ENCODE measurements around the gene NFATC2. TPM values are rescaled to one million over a fixed set of nuclear protein-coding genes. Genes with fewer than 3 reads are reported as not detected.

NFATC2 gene
- total and polyA plus RNA-seq, 2 of the 8 experiments (the other 6 are each of a cell fraction or from before 2014, with no cell fraction given) = 0.27 to 0.91 TPM

GRCh38 chr20:51500936-51501335, 41.6 kb downstream of the NFATC2 start (continued):
- TF ChIP-seq SP4 (IDR thresholded peaks at IDR 0.05; ENCODE audit: low read length) = no peak
- TF ChIP-seq RFX5 (IDR thresholded peaks at IDR 0.05; ENCODE audit: borderline replicate concordance, low read depth, low read length) = no peak
- TF ChIP-seq FOSL1 (IDR thresholded peaks at IDR 0.05; ENCODE audit: insufficient read depth, low read depth, low read length) = no peak
- TF ChIP-seq JUND (IDR thresholded peaks at IDR 0.05; ENCODE audit: low read length) = no peak
- TF ChIP-seq TEAD4 (IDR thresholded peaks at IDR 0.05; ENCODE audit: low read depth, low read length) = no peak
- TF ChIP-seq MAX (IDR thresholded peaks at IDR 0.05) = no peak
